Measurements from ENCODE around the gene FBXL16.

FBXL16 gene

GRCh38 chr16:689175-689897, 16.3 kb downstream of the FBXL16 start:
- no peak for DNase-seq

GRCh38 chr16:687499-687898, 18.1 kb downstream of the FBXL16 start:
- DNase-seq, result no peak

GRCh38 chr16:686459-687260, 18.9 kb downstream of the FBXL16 start:
- no peak for DNase-seq

- no peak for DNase-seq
These were observed 19.6 kb downstream of the FBXL16 start for GRCh38 chr16:685967-686366.

- DNase-seq, result no peak
These were observed 20.5 kb downstream of the FBXL16 start for GRCh38 chr16:684961-685696.

- peak; percentile 96 for DNase-seq
These were observed 21.4 kb downstream of the FBXL16 start, which contains the start of gene JMJD8 for GRCh38 chr16:684071-684794. Gene JMJD8 (minus strand): TSS chr16:684334. CDS start chr16:684319, 15 bp downstream.

- DNase-seq, result no peak
These were observed 22.1 kb downstream of the FBXL16 start for GRCh38 chr16:683396-684070.

GRCh38 chr16:682493-683395, 22.9 kb downstream of the FBXL16 start:
- no peak for DNase-seq

- DNase-seq, result no peak
These were observed 23.7 kb downstream of the FBXL16 start for GRCh38 chr16:681746-682427.

- no peak for DNase-seq
These were observed 24.4 kb downstream of the FBXL16 start for GRCh38 chr16:680967-681745.

GRCh38 chr16:680625-680945, 25.0 kb downstream of the FBXL16 start:
- no peak for DNase-seq

- DNase-seq, result peak; percentile 76
These were observed 25.6 kb downstream of the FBXL16 start, which contains the start of gene STUB1 for GRCh38 chr16:679814-680624. Gene STUB1 (plus strand): TSS chr16:680410. CDS start chr16:680526, 116 bp downstream.

- DNase-seq, result no peak
These were observed 26.5 kb downstream of the FBXL16 start for GRCh38 chr16:678858-679813.

GRCh38 chr16:678209-678857, 27.3 kb downstream of the FBXL16 start:
- no peak for DNase-seq

GRCh38 chr16:677316-678190, 28.0 kb downstream of the FBXL16 start:
- no peak for DNase-seq

GRCh38 chr16:676913-677312, 28.7 kb downstream of the FBXL16 start:
- peak; percentile 41 for DNase-seq

Measured in activated effector memory CD4-positive, alpha-beta T cell treated with Interleukin-2 at 50 U/mL for 16 hours (primary cell).